GM10248 (cell line): ENCODE measurements around the gene LTK.

Source experiments
- CTCF ChIA-PET: fragments of 300-600 bp; sonication (Branson Sonifier 250); formaldehyde crosslinking; extraction: SDS; loops from one replicate; lab custom pipeline; 2021; ENCODE audit warnings: antibody characterized with exemption; lab: Yijun Ruan, JAX
- POLR2A ChIA-PET: fragments of 350-650 bp; sonication (Branson Sonifier 250); formaldehyde crosslinking; extraction: SDS; loops from one replicate; lab custom pipeline; 2020; ENCODE audit warnings: antibody characterized with exemption; lab: Yijun Ruan, JAX
- DNase-seq: peaks from one replicate; pipeline ENCODE4 v3.0.0; 2012; ENCODE audit errors: extremely low spot score
- TF ChIP-seq, protein P1 (sequence below): IDR thresholded peaks from 2 replicates; pipeline ENCODE4 v1.5.1; 2012; ENCODE audit warnings: mild to moderate bottlenecking, low read depth; ENCODE audit errors: extremely low read depth, missing control alignments, control extremely low read depth

The LTK gene

DNA sequence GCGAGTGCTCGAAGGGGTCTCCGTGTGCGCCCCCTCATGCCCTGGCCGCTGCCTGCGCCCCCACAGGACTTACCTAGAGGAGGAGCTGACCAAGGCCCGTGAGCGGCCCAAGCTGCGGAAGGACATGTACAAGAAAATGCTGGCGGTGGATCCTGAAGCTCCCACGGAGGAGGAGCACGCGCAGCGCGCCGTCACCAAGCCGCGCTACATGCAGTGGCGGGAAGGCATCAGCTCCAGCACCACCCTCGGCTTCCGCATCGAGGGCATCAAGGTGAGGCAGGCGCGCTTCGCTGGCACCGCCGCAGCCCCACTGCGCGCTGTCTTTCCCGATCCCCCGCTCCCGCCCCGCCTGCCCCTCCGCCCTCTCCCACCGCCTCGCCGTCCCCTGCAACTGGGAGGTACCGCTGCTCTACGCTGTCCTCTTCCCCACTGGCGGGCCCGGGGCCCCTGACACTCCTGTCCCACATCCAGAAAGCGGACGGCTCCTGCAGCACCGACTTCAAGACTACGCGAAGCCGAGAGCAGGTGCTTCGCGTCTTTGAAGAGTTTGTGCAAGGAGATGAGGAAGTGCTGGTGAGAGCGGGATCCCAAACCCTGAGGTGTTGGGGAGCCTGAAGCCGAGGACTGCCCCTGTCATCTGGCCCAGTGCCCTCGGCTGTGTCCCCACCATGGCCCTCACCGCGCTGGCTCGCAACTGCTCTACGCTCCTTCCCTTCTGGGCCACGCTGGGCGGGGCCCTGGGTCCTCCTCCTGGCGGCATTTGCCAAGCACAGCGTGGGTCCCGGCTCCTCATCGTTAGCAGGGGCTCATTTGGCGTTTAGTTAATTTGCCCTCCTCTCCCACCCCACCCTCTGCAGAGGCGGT is 11.5 kb downstream of the LTK start:
- TF ChIP-seq, protein P1, sequence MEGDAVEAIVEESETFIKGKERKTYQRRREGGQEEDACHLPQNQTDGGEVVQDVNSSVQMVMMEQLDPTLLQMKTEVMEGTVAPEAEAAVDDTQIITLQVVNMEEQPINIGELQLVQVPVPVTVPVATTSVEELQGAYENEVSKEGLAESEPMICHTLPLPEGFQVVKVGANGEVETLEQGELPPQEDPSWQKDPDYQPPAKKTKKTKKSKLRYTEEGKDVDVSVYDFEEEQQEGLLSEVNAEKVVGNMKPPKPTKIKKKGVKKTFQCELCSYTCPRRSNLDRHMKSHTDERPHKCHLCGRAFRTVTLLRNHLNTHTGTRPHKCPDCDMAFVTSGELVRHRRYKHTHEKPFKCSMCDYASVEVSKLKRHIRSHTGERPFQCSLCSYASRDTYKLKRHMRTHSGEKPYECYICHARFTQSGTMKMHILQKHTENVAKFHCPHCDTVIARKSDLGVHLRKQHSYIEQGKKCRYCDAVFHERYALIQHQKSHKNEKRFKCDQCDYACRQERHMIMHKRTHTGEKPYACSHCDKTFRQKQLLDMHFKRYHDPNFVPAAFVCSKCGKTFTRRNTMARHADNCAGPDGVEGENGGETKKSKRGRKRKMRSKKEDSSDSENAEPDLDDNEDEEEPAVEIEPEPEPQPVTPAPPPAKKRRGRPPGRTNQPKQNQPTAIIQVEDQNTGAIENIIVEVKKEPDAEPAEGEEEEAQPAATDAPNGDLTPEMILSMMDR = no peak
- CTCF ChIA-PET = interaction anchor here (1.2 kb wide), 1 partner anchor 36 kb away, joined by 4 read pairs; no protein-coding TSS in a partner anchor
- POLR2A ChIA-PET = no interaction called here
- no peak for DNase-seq

DNA sequence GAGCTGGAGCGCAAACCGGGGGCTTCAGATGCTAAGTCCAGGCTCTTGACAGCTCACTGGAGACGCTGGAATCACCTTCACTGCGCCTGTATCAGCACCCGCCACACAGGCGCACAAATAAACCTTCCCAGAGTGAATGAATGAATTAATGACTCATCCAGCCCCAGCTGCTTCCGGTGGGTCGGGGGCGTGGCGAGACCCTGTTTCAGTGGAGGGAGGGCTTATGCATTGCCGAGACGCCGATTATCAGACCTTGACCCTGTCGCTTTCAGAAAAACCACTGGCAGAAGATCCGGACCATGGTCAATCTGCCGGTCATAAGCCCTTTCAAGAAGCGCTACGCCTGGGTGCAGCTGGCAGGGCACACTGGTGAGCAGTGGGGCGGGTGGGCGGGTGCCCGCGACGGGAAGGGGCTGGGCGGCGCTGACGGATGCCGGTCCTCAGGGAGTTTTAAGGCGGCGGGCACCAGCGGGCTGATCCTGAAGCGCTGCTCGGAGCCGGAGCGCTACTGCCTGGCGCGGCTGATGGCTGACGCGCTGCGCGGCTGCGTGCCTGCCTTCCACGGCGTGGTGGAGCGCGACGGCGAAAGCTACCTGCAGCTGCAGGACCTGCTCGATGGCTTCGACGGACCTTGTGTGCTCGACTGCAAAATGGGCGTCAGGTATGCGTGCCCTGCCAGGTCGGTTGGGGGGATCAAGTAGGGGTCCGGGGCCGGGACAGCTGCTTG is 12.3 kb downstream of the LTK start:
- no peak for DNase-seq
- ChIA-PET POLR2A (no interaction called here), CTCF (interaction anchor here (1.1 to 1.6 kb wide), 3 partner anchors 10 to 35 kb away, joined by 3 to 5 read pairs (median 4); no protein-coding TSS in a partner anchor)
- TF ChIP-seq, protein P1 = no peak

DNA sequence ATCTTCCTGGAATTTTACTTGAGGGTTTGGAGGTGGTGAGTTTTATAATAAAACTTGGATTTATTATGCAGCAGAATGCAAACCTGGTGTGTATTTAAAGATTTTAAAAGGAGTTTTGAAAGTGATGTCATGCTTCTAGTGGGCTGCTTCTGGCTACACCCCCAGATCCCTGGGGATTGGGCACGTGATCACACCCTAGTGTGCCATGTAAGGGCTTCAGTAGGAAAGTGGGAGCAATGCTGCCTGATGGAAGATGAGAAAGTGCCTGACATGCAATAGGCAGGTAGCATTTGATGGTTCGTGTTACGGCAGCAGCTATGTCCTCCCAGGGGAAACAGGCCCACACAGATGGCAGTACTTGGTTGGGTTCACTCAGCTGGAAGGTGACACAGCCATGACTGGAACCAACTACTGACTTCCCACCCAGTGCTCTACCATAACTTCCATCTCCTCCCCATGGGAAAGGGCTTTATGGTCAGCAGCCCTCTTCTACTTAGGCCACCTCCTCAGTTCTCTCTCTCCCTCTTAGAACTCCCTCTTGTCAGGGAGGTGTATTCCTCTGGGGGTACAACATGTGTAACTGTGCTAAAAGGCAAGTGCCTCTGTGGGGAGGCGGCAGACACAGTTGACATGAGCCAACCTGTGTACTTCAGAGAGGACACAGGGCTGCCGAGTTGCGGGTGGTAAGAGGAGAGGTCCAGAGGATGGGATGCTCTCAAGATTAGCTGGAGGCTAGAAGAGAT is 14.3 kb downstream of the LTK start:
- POLR2A ChIA-PET = no interaction called here

DNA sequence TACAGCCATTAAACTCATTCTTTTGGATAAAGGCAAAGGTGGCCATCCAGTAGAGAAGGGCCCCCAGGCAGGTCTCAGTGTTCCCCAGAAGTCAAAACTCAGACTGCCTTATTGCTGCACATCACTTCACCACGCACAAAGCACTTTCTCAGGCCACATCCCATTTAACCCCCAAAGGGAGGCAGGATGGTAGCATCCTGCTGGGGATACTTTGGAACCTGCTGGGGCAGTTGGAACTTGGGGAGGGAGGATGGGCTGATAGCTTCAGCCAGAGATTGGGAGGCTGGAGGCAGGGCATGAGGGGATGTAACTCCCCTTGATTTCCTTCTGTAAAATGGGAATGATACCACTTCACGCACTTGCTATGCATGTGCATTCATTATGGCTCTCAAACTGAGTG is 15.0 kb downstream of the LTK start:
- POLR2A ChIA-PET = no interaction called here
- TF ChIP-seq, protein P1 = no peak
- CTCF ChIA-PET = interaction anchor here (1.0 to 1.8 kb wide), 3 partner anchors 9 to 33 kb away, joined by 3 to 5 read pairs (median 3); no protein-coding TSS in a partner anchor

More for the DNA sequence above, 14.3 kb downstream of the LTK start:
- CTCF ChIA-PET = interaction anchor here (1.0 to 1.8 kb wide), 4 partner anchors 8 to 33 kb away, joined by 3 to 5 read pairs (median 4); no protein-coding TSS in a partner anchor
- TF ChIP-seq, protein P1 = no peak
- no peak for DNase-seq

DNA sequence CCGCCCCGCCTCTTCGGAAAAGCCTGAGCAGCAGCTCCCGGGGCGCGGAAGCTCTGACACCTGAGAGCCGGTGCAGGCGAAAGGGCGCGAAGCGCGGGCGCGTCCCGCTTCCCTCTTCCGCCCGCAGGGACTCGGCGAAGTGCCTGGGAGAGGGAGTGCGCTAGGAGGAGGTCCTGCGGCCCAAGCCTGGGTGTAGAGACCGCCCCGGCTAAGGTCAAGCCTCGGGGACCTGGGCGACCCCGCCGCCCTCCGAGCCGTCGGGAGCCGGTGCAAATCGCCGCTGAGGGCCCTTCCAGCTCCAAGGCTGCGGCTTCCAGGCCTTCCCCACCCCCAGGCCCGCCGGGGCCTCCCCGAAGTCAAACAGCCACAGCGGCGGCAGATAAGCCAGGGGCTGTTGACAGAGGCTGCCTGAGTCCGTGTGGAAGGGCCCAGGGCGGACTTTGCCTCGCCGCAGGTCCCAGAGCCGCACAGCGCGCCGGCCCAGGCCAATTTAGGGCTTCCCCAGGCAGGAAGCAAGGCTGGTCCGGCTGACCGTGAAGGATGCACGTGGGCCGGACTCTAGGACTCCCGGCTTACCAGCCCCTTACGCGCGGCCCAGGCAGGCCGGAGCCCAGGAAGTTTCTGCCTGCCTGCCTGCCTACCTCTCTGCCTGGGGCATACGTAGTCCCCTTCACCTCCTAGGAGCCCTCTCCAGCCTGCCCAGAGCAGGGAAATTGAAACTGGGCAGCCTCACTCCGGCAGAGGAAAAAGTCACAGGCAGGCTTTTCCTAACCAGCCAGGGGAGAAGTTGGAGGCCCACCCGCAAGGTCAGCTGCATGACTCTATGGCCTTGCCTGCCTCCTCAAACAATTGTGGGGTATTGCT is 17.7 kb downstream of the LTK start:
- CTCF ChIA-PET = interaction anchor here (1.2 to 2.3 kb wide), 3 partner anchors 11 to 30 kb away, joined by 3 to 7 read pairs (median 3); partner anchors contain the start of gene LTK
- TF ChIP-seq, protein P1 = no peak
- DNase-seq = no peak
- POLR2A ChIA-PET = no interaction called here

More for the DNA sequence above, 15.0 kb downstream of the LTK start:
- DNase-seq = no peak
